MCF 10A (cell line): ENCODE measurements around the gene SELPLG. TPM values are rescaled to one million over a fixed set of nuclear protein-coding genes. Genes with fewer than 3 reads are reported as not detected.

Experiments used
- BruUV-seq: library from RNA; stranded (reverse); fragments of 400-500 nt; replicated peaks from 2 replicates; lab custom pipeline; 2021; lab: Mats Ljungman, UMichigan
- CTCF ChIA-PET: fragments of 300-600 bp; sonication (Branson Sonifier 250); formaldehyde crosslinking; extraction: SDS; loops from one replicate; lab custom pipeline; 2021; ENCODE audit warnings: antibody characterized with exemption, inconsistent platforms; lab: Yijun Ruan, JAX
- POLR2A ChIA-PET: fragments of 300-600, 350-650 bp; sonication (Branson Sonifier 250); formaldehyde crosslinking; extraction: SDS; loops from one replicate; lab custom pipeline; 2020; ENCODE audit warnings: antibody characterized with exemption, inconsistent platforms; lab: Yijun Ruan, JAX
- DNase-seq: peaks from one replicate; pipeline ENCODE4 v3.0.0-alpha.2; 2018; ENCODE audit not compliant: unreplicated experiment
- H3K27ac Mint-ChIP-seq: one replicate; pipeline ENCODE4 v1.8.0; 2022; ENCODE audit warnings: mild to moderate bottlenecking, low read depth, mixed read lengths; ENCODE audit not compliant: unreplicated experiment
- H3K27me3 Mint-ChIP-seq: one replicate; pipeline ENCODE4 v1.8.0; 2022; ENCODE audit warnings: mixed read lengths; ENCODE audit not compliant: insufficient read depth, unreplicated experiment
- H3K36me3 Mint-ChIP-seq: one replicate; pipeline ENCODE4 v1.8.0; 2022; ENCODE audit warnings: mild to moderate bottlenecking, moderate library complexity, mixed read lengths; ENCODE audit not compliant: insufficient read depth, unreplicated experiment
- H3K4me1 Mint-ChIP-seq: one replicate; pipeline ENCODE4 v1.8.0; 2022; ENCODE audit warnings: mixed read lengths; ENCODE audit not compliant: insufficient read depth, unreplicated experiment
- H3K4me3 Mint-ChIP-seq: one replicate; pipeline ENCODE4 v1.8.0; 2022; ENCODE audit warnings: mild to moderate bottlenecking, moderate library complexity, mixed read lengths; ENCODE audit not compliant: unreplicated experiment
- H3K9me3 Mint-ChIP-seq: one replicate; pipeline ENCODE4 v1.8.0; 2022; ENCODE audit warnings: mixed read lengths; ENCODE audit not compliant: unreplicated experiment
- intact Hi-C: fragments of 100-400 bp; cut with micrococcal nuclease; formaldehyde crosslinking; loops from 2 replicates; pipeline ENCODE4 v1.14.1; 2022
- total RNA-seq: library from RNA; stranded (reverse); gene quantifications from 2 replicates; pipeline ENCODE4 v1.2.3, GENCODE V29; 2022
- TF ChIP-seq, protein P1 (sequence below): fragments of 200-600 bp; IDR thresholded peaks from one replicate; pipeline ENCODE4 v1.8.0; 2022; ENCODE audit warnings: antibody characterized with exemption, mild to moderate bottlenecking; ENCODE audit not compliant: unreplicated experiment

The SELPLG gene
- total RNA-seq, 1 experiment from 2014 or later: 0.86 TPM

DNA sequence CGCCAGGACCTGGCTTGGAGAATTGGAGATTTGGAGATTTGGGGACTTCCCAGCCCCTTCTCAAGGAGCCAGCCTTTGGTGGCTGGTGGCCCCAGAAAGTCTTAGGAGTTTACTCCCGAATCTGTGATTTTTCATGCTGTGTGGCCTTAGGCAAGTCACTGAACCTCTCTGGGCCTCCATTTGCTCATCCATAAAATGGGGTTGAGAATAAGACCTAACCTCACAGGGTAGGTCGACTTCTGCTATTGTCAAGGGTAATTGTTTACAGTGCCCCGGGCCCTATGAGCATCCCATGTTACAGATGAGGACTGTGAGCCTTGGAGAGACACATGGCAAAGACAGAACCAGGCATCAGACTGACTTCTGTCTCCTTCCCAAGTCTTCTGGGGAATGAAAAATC, 19.7 kb downstream of the SELPLG start:
- no TSS peak for BruUV-seq
- ChIA-PET CTCF (interaction anchor here (0.8 to 1.9 kb wide), 2 partner anchors 50 to 79 kb away, joined by 3 to 11 read pairs; no protein-coding TSS in a partner anchor), POLR2A (interaction anchor here (8.4 kb wide), 1 partner anchor 51 kb away, joined by 105 read pairs; the partner anchor contains the start of genes ISCU and SART3)

DNA sequence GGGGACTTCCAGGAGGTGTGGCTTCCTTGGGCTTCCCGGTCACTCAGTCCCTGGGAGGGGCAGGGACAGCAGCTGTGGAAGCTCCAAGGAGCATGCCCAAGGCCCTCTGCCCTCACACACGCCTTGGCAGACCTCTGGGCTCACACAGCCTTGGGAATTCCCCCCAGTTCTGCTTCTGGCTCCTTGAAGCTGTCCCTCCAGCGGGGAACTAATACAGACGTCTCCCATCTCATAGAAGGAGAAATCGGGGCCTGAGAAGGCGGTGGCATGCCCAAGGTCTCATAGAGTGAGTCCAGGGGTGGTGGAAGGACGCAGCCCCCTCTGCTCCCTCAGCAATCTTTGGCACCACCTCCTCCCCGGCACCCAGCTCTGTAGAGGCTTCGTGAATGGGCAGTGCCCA, 20.1 kb downstream of the SELPLG start:
- H3K36me3 Mint-ChIP-seq: no peaks in the 10 kb centered on the region
- DNase-seq: no peak
- no peak overlapping the region for H3K4me3 Mint-ChIP-seq
- H3K9me3 Mint-ChIP-seq: no peaks in the 10 kb centered on the region
- TF ChIP-seq, protein P1, sequence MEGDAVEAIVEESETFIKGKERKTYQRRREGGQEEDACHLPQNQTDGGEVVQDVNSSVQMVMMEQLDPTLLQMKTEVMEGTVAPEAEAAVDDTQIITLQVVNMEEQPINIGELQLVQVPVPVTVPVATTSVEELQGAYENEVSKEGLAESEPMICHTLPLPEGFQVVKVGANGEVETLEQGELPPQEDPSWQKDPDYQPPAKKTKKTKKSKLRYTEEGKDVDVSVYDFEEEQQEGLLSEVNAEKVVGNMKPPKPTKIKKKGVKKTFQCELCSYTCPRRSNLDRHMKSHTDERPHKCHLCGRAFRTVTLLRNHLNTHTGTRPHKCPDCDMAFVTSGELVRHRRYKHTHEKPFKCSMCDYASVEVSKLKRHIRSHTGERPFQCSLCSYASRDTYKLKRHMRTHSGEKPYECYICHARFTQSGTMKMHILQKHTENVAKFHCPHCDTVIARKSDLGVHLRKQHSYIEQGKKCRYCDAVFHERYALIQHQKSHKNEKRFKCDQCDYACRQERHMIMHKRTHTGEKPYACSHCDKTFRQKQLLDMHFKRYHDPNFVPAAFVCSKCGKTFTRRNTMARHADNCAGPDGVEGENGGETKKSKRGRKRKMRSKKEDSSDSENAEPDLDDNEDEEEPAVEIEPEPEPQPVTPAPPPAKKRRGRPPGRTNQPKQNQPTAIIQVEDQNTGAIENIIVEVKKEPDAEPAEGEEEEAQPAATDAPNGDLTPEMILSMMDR: no peak
- peaks cover 6% of the 10 kb centered on the region for H3K4me1 Mint-ChIP-seq
- BruUV-seq: no TSS peak
- ChIA-PET POLR2A (interaction anchor here (0.9 to 1.2 kb wide), 2 partner anchors 49 to 51 kb away, joined by 3 to 7 read pairs; partner anchors contain the start of gene ISCU), CTCF (interaction anchor here (0.8 to 1.9 kb wide), 2 partner anchors 50 to 80 kb away, joined by 3 to 11 read pairs; no protein-coding TSS in a partner anchor)
- H3K27me3 Mint-ChIP-seq: no peaks in the 10 kb centered on the region
- H3K27ac Mint-ChIP-seq: no peak overlapping the region
- intact Hi-C loops: no loop called here

More for the DNA sequence above, 19.7 kb downstream of the SELPLG start:
- Mint-ChIP-seq H3K36me3 (no peaks in the 10 kb centered on the region), H3K4me3 (no peak overlapping the region), H3K27ac (no peak overlapping the region), H3K27me3 (no peaks in the 10 kb centered on the region), H3K4me1 (peaks cover 6% of the 10 kb centered on the region), H3K9me3 (no peaks in the 10 kb centered on the region)
- TF ChIP-seq, protein P1: no peak
- no peak for DNase-seq
- intact Hi-C loops: no loop called here

DNA sequence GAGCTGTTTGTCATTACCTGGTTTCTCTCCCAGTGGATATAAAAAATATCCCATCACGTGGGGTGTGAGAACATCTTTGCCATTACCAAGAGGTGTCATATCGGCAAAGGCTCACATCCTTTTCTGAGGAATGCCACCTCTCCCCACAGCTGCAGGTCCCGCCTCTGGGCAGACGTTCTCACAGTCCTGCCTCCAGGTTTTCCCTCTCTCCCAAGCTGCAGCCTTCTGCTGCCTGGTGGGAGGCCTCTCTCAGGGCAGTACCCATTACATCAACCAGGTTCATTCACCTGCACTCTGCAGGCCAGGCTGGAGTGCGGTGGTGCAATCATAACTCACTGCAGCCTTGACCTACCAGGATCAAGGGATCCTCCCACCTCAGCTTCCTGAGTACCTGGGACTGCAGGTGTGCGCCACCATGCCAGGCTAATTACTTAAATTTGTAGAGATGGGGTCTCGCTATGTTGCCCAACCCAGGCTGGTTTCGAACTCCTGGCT, 20.9 kb downstream of the SELPLG start:
- TF ChIP-seq, protein P1: no peak
- no peak overlapping the region for H3K4me3 Mint-ChIP-seq
- H3K9me3 Mint-ChIP-seq: no peaks in the 10 kb centered on the region
- POLR2A ChIA-PET: interaction anchor here (0.9 to 1.2 kb wide), 2 partner anchors 48 to 51 kb away, joined by 3 to 7 read pairs; partner anchors contain the start of gene ISCU
- intact Hi-C loops: no loop called here
- H3K27me3 Mint-ChIP-seq: no peaks in the 10 kb centered on the region
- H3K27ac Mint-ChIP-seq: no peak overlapping the region
- CTCF ChIA-PET: interaction anchor here (0.5 to 1.9 kb wide), 8 partner anchors 9 to 1159 kb away, joined by 3 to 11 read pairs (median 3); no protein-coding TSS in a partner anchor
- peak; percentile 37 for DNase-seq
- H3K36me3 Mint-ChIP-seq: no peaks in the 10 kb centered on the region
- BruUV-seq: no TSS peak
- peaks cover 6% of the 10 kb centered on the region for H3K4me1 Mint-ChIP-seq

DNA sequence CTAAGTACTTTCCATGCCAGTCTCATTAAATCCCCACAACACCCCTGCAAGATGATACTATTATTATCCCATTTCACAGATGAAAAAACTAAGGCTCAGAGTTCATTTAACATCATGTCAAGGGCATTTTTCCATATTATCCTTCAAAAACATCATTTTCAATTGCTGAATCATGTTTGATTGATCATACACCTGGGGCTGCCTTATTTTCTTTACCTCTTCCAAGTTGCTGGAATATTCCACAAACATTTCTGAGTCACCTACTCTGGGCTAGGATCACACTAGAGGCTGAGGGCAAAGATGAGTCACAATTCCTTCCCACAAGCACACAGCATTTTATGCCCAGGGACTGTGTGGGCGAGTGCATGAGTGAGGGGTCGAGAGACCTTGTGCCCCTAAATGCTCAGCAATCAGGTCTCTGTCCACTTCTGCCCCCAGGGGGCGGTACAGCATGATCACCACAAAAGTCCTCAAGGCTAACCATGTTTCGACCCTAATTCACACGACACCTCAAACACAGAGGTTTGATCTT, 21.7 kb downstream of the SELPLG start:
- H3K4me1 Mint-ChIP-seq: peaks cover 6% of the 10 kb centered on the region
- intact Hi-C loops: no loop called here
- H3K9me3 Mint-ChIP-seq: no peaks in the 10 kb centered on the region
- POLR2A ChIA-PET: no interaction called here
- no peaks in the 10 kb centered on the region for H3K27me3 Mint-ChIP-seq
- TF ChIP-seq, protein P1: peak; percentile 16
- BruUV-seq: no TSS peak
- peak; percentile 84 for DNase-seq
- CTCF ChIA-PET: interaction anchor here (0.6 to 1.4 kb wide), 5 partner anchors 9 to 696 kb away, joined by 3 to 6 read pairs (median 3); no protein-coding TSS in a partner anchor
- H3K27ac Mint-ChIP-seq: no peak overlapping the region
- no peak overlapping the region for H3K4me3 Mint-ChIP-seq
- no peaks in the 10 kb centered on the region for H3K36me3 Mint-ChIP-seq
